Hair follicular keratinocyte (primary cell): ENCODE results near the gene OR5I1. TPM values are rescaled to one million over a fixed set of nuclear protein-coding genes. Genes with fewer than 3 reads are reported as not detected.

Source experiments
- total RNA-seq: library from RNA; depleted of rRNA; stranded (reverse); fragments of >200 nt; gene quantifications from 2 replicates; pipeline ENCODE4 v1.2.3, GENCODE V29; 2015

OR5I1 gene
- total RNA-seq, result not detected in 2 replicates

GRCh38 chr11:55936300-55936699, at the start of gene OR5I1:
Gene OR5I1, minus strand, starts transcription at chr11:55936400. Its CDS starts 0 bp downstream, at chr11:55936400.

GRCh38 chr11:55969845-55970244, 33.6 kb upstream of the OR5I1 start, which contains the start of gene OR10AG1:
Gene OR10AG1, minus strand, starts transcription at chr11:55969945. Its CDS starts 38 bp downstream, at chr11:55969907.

GRCh38 chr11:55914482-55914881, 21.7 kb downstream of the OR5I1 start, which contains the start of gene OR5W2:
Gene OR5W2, minus strand, starts transcription at chr11:55914582. Its CDS starts 0 bp downstream, at chr11:55914582.

Other genes with a start within 250 kb of the OR5I1 start
- gene OR5D13, start 163.0 kb downstream of the OR5I1 start, total RNA-seq, result not detected in 2 replicates
- gene OR5D14, start 140.8 kb downstream of the OR5I1 start, total RNA-seq, result not detected in 2 replicates
- gene OR5L1, start 125.0 kb downstream of the OR5I1 start, total RNA-seq, result not detected in 2 replicates
- gene OR5D18, start 116.8 kb downstream of the OR5I1 start, total RNA-seq, result not detected in 2 replicates
- not detected in 2 replicates for gene OR5L2, start 109.2 kb downstream of the OR5I1 start, total RNA-seq
- not detected in 2 replicates for gene OR5D16, start 97.6 kb downstream of the OR5I1 start, total RNA-seq
- not detected in 2 replicates for gene TRIM51, start 53.1 kb downstream of the OR5I1 start, total RNA-seq
- gene OR5W2, start 21.8 kb downstream of the OR5I1 start, total RNA-seq, result not detected in 2 replicates
- not detected in 2 replicates for gene OR10AG1, start 33.5 kb upstream of the OR5I1 start, total RNA-seq
- gene OR5F1, start 58.2 kb upstream of the OR5I1 start, total RNA-seq, result not detected in 2 replicates
- gene OR5AS1, start 91.3 kb upstream of the OR5I1 start, total RNA-seq, result not detected in 2 replicates
- not detected in 2 replicates for gene OR8I2, start 156.9 kb upstream of the OR5I1 start, total RNA-seq
- not detected in 2 replicates for gene OR8H2, start 167.3 kb upstream of the OR5I1 start, total RNA-seq
- gene OR8H3, start 186.0 kb upstream of the OR5I1 start, total RNA-seq, result not detected in 2 replicates
- not detected in 2 replicates for gene OR8J3, start 203.8 kb upstream of the OR5I1 start, total RNA-seq
- not detected in 2 replicates for gene OR8K5, start 223.9 kb upstream of the OR5I1 start, total RNA-seq
- not detected in 2 replicates for gene OR5J2, start 240.2 kb upstream of the OR5I1 start, total RNA-seq